B cell (primary cell): Measurements from ENCODE around the gene MYT1. TPM values are rescaled to one million over a fixed set of nuclear protein-coding genes. Genes with fewer than 3 reads are reported as not detected.

ENCODE experiments used
- ATAC-seq: fragments of 200-7000 bp; cut with Tn5 transposase; one replicate; pipeline ENCODE4 v1.10.0; 2021; ENCODE audit warnings: low read depth, mild to moderate bottlenecking, moderate number of reproducible peaks, moderate library complexity
- CTCF ChIA-PET: fragments of 350-600 bp; sonication (Branson Sonifier 250); formaldehyde crosslinking; loops from one replicate; lab custom pipeline; 2021; ENCODE audit warnings: antibody characterized with exemption, inconsistent platforms; lab: Charles Lee
- POLR2A ChIA-PET: fragments of 350-600 bp; sonication (Branson Sonifier 250); formaldehyde crosslinking; loops from one replicate; lab custom pipeline; 2021; ENCODE audit warnings: antibody characterized with exemption; lab: Charles Lee
- DNase-seq: peaks from one replicate; pipeline ENCODE4 v3.0.0; 2013
- H2AFZ ChIP-seq: 2 replicates; pipeline ENCODE4 v1.6.1; 2012; ENCODE audit warnings: mild to moderate bottlenecking, low read depth, low read length; ENCODE audit not compliant: insufficient read depth, poor library complexity, severe bottlenecking
- H3K27ac ChIP-seq, 2 donors: 1 replicate in 1 of 2; 2 replicates in 1 of 2; pipeline ENCODE4 v1.5.1; 2012 to 2013; ENCODE audit warnings: low read length in 2 of 2, mild to moderate bottlenecking in 2 of 2, moderate library complexity in 1 of 2
- H3K27me3 ChIP-seq, 4 experiments: fragments of 200-600 bp in 1 of 4; sonication (generic) in 1 of 4; replicated peaks in 1 of 4; 1 replicate in 2 of 4; 2 replicates in 2 of 4; pipeline versions ENCODE4 v1.6.1 to v1.7.0; 2013 to 2016; ENCODE audit warnings: low read length in 3 of 4, mild to moderate bottlenecking in 2 of 4, mixed read lengths in 1 of 4, moderate library complexity in 1 of 4; ENCODE audit not compliant: insufficient read depth in 4 of 4, control insufficient read depth in 3 of 4; ENCODE audit errors: control extremely low read depth in 1 of 4
- H3K36me3 ChIP-seq, 2 experiments: replicated peaks in 1 of 2; 1 replicate in 1 of 2; 2 replicates in 1 of 2; pipeline versions ENCODE4 v1.6.1 to v1.7.1; 2013; ENCODE audit warnings: low read length in 1 of 2; ENCODE audit not compliant: insufficient read depth in 2 of 2, control insufficient read depth in 1 of 2; ENCODE audit errors: control extremely low read depth in 1 of 2, extremely low read depth in 1 of 2
- H3K4me1 ChIP-seq, 2 donors: fragments of 200-600 bp in 1 of 2; sonication (generic) in 1 of 2; 1 replicate in 1 of 2; 2 replicates in 1 of 2; pipeline versions ENCODE4 v1.5.1 to v1.6.1; 2013 to 2017; ENCODE audit warnings: low read length in 2 of 2; ENCODE audit not compliant: control insufficient read depth in 2 of 2, insufficient read depth in 2 of 2
- H3K4me2 ChIP-seq: replicated peaks from 2 replicates; pipeline ENCODE3; 2012; ENCODE audit warnings: mild to moderate bottlenecking, low read depth, low read length; ENCODE audit not compliant: poor library complexity, severe bottlenecking
- H3K4me3 ChIP-seq, 5 experiments: fragments of 200-600 bp in 1 of 5; sonication (generic) in 1 of 5; 1 replicate in 3 of 5; 2 replicates in 2 of 5; pipeline versions ENCODE4 v1.5.1 to v1.7.0; 2011 to 2016; ENCODE audit warnings: low read length in 4 of 5, mild to moderate bottlenecking in 4 of 5, low read depth in 2 of 5, control low read depth in 1 of 5, moderate library complexity in 1 of 5; ENCODE audit not compliant: insufficient read depth in 1 of 5; ENCODE audit errors: control extremely low read depth in 1 of 5, extremely low read depth in 1 of 5
- H3K79me2 ChIP-seq: fragments of 200-600 bp; sonication (generic); one replicate; pipeline ENCODE4 v1.6.0; 2016; ENCODE audit warnings: low read length; ENCODE audit not compliant: control insufficient read depth, insufficient read depth
- H3K9ac ChIP-seq: fragments of 200-600 bp; sonication (generic); 2 replicates; pipeline ENCODE4 v1.6.1; 2017; ENCODE audit warnings: mild to moderate bottlenecking, low read length, moderate library complexity
- H3K9me3 ChIP-seq, 3 donors: one replicate each; pipeline versions ENCODE4 v1.6.1 to v1.7.1; 2013; ENCODE audit warnings: low read length in 2 of 3; ENCODE audit not compliant: control insufficient read depth in 2 of 3, insufficient read depth in 1 of 3; ENCODE audit errors: control extremely low read depth in 1 of 3
- H4K20me1 ChIP-seq: 2 replicates; pipeline ENCODE4 v1.6.0; 2012; ENCODE audit warnings: mild to moderate bottlenecking, low read length; ENCODE audit not compliant: insufficient read depth, control insufficient read depth, poor library complexity, severe bottlenecking
- H3K27ac Mint-ChIP-seq: one replicate; pipeline ENCODE4 v1.8.0; 2021; ENCODE audit warnings: mixed read lengths
- H3K27me3 Mint-ChIP-seq: one replicate; pipeline ENCODE4 v1.8.0; 2021; ENCODE audit warnings: mixed read lengths
- H3K4me1 Mint-ChIP-seq: one replicate; pipeline ENCODE4 v1.8.0; 2021; ENCODE audit warnings: mixed read lengths
- H3K4me3 Mint-ChIP-seq: one replicate; pipeline ENCODE4 v1.8.0; 2021; ENCODE audit warnings: mixed read lengths
- H3K9me3 Mint-ChIP-seq: one replicate; pipeline ENCODE4 v1.8.0; 2022; ENCODE audit warnings: mixed read lengths; ENCODE audit not compliant: insufficient read depth
- CTCF ChIP-seq: fragments of 200-600 bp; IDR thresholded peaks from one replicate; pipeline ENCODE4 v1.8.0; 2022; ENCODE audit warnings: antibody characterized with exemption, mild to moderate bottlenecking
- EZH2 ChIP-seq: IDR thresholded peaks from 2 replicates; pipeline ENCODE4 v1.6.1; 2012; ENCODE audit warnings: borderline replicate concordance, low read depth, mild to moderate bottlenecking, moderate library complexity, low read length; ENCODE audit not compliant: insufficient read depth, poor library complexity, severe bottlenecking
- WGBS: methylation state at CpG from one replicate; pipeline ENCODE4 v1.1.5; 2013; ENCODE audit warnings: missing lambda C conversion rate; ENCODE audit not compliant: insufficient coverage; 5-methylcytosine and 5-hydroxymethylcytosine counted together
- intact Hi-C: fragments of 100-400 bp; cut with micrococcal nuclease; formaldehyde crosslinking; loops from one replicate; pipeline ENCODE4 v1.10.0; 2022
- polyA plus RNA-seq: library from polyadenylated mRNA; depleted of rRNA; stranded (reverse); fragments of >200 nt; gene quantifications from 2 replicates; pipeline ENCODE4 v1.2.3, GENCODE V29; 2012
- total RNA-seq, 2 donors: library from RNA; stranded (reverse); fragments of 120-200 nt in 1 of 2; gene quantifications; 1 replicate in 1 of 2; 2 replicates in 1 of 2; pipeline versions ENCODE4 v1.2.3 to v1.2.4, GENCODE V29; 2013 to 2022

The MYT1 gene
- total and polyA plus RNA-seq, 2 donors (not counting 1 experiment from before 2014, with no cell fraction given): 0.49 to 42.2 TPM

GRCh38 chr20:64183313-64183712 is 19.1 kb downstream of the MYT1 start:
- H3K4me3 Mint-ChIP-seq: no peak overlapping the region
- H3K9me3 Mint-ChIP-seq: peaks cover 4% of the 10 kb centered on the region
- intact Hi-C loops: no loop called here
- Histone ChIP-seq H3K9ac (no peak overlapping the region), H4K20me1 (no peaks in the 10 kb centered on the region), H3K27ac (no peak overlapping the region), H3K9me3 (peaks cover 0 to 22% (median 0%) of the 10 kb centered on the region in 3 donors), H3K27me3 (peaks cover 0 to 2% (median 0%) of the 10 kb centered on the region in 4 experiments), H2AFZ (no peak overlapping the region), H3K4me3 (no peak overlapping the region), H3K4me1 (no peaks in the 10 kb centered on the region), H3K36me3 (no peaks in the 10 kb centered on the region), H3K79me2 (no peaks in the 10 kb centered on the region), H3K4me2 (no peak overlapping the region)
- TF ChIP-seq CTCF (no peak), EZH2 (no peak)
- no peak overlapping the region for H3K27ac Mint-ChIP-seq
- peaks cover 23% of the 10 kb centered on the region for H3K27me3 Mint-ChIP-seq
- ATAC-seq (no peak), DNase-seq (no peak)
- WGBS: no CpG with 5 or more reads among the region's 2 CpGs
- no peaks in the 10 kb centered on the region for H3K4me1 Mint-ChIP-seq
- POLR2A ChIA-PET: no interaction called here
- CTCF ChIA-PET: no interaction called here

- Mint-ChIP-seq H3K9me3 (peaks cover 4% of the 10 kb centered on the region), H3K4me1 (no peaks in the 10 kb centered on the region), H3K27ac (no peak overlapping the region), H3K4me3 (no peak overlapping the region), H3K27me3 (peaks cover 25% of the 10 kb centered on the region)
- Histone ChIP-seq H2AFZ (no peak overlapping the region), H3K4me1 (no peaks in the 10 kb centered on the region), H3K9me3 (peaks cover 0 to 22% (median 0%) of the 10 kb centered on the region in 3 donors), H3K79me2 (no peaks in the 10 kb centered on the region), H3K9ac (no peak overlapping the region), H4K20me1 (no peaks in the 10 kb centered on the region), H3K27me3 (peaks cover 0 to 5% (median 0%) of the 10 kb centered on the region in 4 experiments), H3K27ac (no peak overlapping the region), H3K4me2 (no peak overlapping the region), H3K4me3 (no peak overlapping the region), H3K36me3 (no peaks in the 10 kb centered on the region)
- WGBS: 78% methylated on average over 12 of the region's 12 CpGs
- DNase-seq (no peak), ATAC-seq (no peak)
- CTCF ChIA-PET: no interaction called here
- TF ChIP-seq EZH2 (no peak), CTCF (no peak)
- intact Hi-C loops: no loop called here
- POLR2A ChIA-PET: no interaction called here
Measured at GRCh38 chr20:64184795-64185194, 20.5 kb downstream of the MYT1 start.
